Measurements from ENCODE around the gene MTURN. TPM values are rescaled to one million over a fixed set of nuclear protein-coding genes. Genes with fewer than 3 reads are reported as not detected.

Gene MTURN
- total and polyA plus RNA-seq, 9 of the 15 experiments (the other 6 are each of a cell fraction or from before 2014, with no cell fraction given) = 0.94 to 14.8 (median 6.4) TPM

DNA sequence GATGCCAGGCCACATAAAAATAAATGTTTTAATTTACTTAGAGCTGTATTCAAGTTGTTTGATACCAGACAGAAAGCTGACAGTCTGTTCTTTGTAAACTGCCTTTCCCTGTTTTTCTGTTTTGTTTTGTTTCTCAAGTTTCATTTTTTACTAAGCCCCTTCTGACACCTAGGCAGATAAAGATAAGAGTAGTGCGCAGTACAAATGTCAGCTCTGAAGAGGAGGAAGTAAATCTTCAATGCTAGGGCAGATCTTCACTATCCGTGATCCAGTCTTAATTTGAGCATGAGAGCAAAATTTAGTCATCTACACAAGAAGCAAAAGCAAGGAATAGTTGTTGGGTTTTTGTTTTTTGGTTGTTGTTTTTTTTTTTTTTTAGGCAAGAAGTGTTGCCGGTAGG lies 27.3 kb downstream of the MTURN start (continued):
- TF ChIP-seq, protein P1, sequence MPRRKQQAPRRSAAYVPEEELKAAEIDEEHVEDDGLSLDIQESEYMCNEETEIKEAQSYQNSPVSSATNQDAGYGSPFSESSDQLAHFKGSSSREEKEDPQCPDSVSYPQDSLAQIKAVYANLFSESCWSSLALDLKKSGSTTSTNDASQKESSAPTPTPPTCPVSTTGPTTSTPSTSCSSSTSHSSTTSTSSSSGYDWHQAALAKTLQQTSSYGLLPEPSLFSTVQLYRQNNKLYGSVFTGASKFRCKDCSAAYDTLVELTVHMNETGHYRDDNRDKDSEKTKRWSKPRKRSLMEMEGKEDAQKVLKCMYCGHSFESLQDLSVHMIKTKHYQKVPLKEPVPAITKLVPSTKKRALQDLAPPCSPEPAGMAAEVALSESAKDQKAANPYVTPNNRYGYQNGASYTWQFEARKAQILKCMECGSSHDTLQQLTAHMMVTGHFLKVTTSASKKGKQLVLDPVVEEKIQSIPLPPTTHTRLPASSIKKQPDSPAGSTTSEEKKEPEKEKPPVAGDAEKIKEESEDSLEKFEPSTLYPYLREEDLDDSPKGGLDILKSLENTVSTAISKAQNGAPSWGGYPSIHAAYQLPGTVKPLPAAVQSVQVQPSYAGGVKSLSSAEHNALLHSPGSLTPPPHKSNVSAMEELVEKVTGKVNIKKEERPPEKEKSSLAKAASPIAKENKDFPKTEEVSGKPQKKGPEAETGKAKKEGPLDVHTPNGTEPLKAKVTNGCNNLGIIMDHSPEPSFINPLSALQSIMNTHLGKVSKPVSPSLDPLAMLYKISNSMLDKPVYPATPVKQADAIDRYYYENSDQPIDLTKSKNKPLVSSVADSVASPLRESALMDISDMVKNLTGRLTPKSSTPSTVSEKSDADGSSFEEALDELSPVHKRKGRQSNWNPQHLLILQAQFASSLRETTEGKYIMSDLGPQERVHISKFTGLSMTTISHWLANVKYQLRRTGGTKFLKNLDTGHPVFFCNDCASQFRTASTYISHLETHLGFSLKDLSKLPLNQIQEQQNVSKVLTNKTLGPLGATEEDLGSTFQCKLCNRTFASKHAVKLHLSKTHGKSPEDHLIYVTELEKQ (CRISPR knock-in tag; IDR thresholded peaks at IDR 0.05) = no peak
- TF ChIP-seq GABPB2 (CRISPR knock-in tag; conservative IDR thresholded peaks at IDR 0.05) = no peak
- peak; percentile 30; the same call in 1 of the 2 replicates for TF ChIP-seq CBFA2T3 (IDR thresholded peaks at IDR 0.05)
- TF ChIP-seq FOXK2 (conservative IDR thresholded peaks at IDR 0.05 in 1 of 2, IDR thresholded peaks at IDR 0.05 in 1 of 2; ENCODE audit: low read depth in 2 of 2) = peak; percentile 23 to 53; a peak in 2 of 4 replicates
- no peak for TF ChIP-seq DIDO1 (tag; IDR thresholded peaks at IDR 0.05; ENCODE audit: low read depth)
- no peak for TF ChIP-seq FOXJ2 (tag; IDR thresholded peaks at IDR 0.05)
- TF ChIP-seq ZEB2 (IDR thresholded peaks at IDR 0.05) = peak; percentile 18; the same call in 1 of the 2 replicates
- TF ChIP-seq SREBF1 (IDR thresholded peaks at IDR 0.05; ENCODE audit: borderline replicate concordance, low read depth, low read length) = no peak
- TF ChIP-seq ADNP (tag; IDR thresholded peaks at IDR 0.05) = no peak
- peak; percentile 33 for TF ChIP-seq TAL1 (IDR thresholded peaks at IDR 0.05)
- no peak for TF ChIP-seq NR4A1 (CRISPR knock-in tag; IDR thresholded peaks at IDR 0.05)
- no peak for TF ChIP-seq NR4A1 (tag; IDR thresholded peaks at IDR 0.05)
- no peak for TF ChIP-seq KAT8 (IDR thresholded peaks at IDR 0.05; ENCODE audit: low read depth)
- no peak for TF ChIP-seq MCM2 (IDR thresholded peaks at IDR 0.05; ENCODE audit: low read depth)
- TF ChIP-seq CXXC5 (CRISPR knock-in tag; IDR thresholded peaks at IDR 0.05) = peak; percentile 34; the same call in 1 of the 2 replicates
- TF ChIP-seq, protein P2, sequence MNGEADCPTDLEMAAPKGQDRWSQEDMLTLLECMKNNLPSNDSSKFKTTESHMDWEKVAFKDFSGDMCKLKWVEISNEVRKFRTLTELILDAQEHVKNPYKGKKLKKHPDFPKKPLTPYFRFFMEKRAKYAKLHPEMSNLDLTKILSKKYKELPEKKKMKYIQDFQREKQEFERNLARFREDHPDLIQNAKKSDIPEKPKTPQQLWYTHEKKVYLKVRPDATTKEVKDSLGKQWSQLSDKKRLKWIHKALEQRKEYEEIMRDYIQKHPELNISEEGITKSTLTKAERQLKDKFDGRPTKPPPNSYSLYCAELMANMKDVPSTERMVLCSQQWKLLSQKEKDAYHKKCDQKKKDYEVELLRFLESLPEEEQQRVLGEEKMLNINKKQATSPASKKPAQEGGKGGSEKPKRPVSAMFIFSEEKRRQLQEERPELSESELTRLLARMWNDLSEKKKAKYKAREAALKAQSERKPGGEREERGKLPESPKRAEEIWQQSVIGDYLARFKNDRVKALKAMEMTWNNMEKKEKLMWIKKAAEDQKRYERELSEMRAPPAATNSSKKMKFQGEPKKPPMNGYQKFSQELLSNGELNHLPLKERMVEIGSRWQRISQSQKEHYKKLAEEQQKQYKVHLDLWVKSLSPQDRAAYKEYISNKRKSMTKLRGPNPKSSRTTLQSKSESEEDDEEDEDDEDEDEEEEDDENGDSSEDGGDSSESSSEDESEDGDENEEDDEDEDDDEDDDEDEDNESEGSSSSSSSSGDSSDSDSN (IDR thresholded peaks at IDR 0.05; ENCODE audit: borderline replicate concordance in 1 of 2, low read depth in 2 of 2, low read length in 2 of 2) = no peak
- TF ChIP-seq GTF2F1 (IDR thresholded peaks at IDR 0.05; ENCODE audit: low read depth, low read length) = no peak
- TF ChIP-seq ZBTB2 (IDR thresholded peaks at IDR 0.05) = 0 out of 2 replicates have a peak, but pooled peaks have one; percentile 41
- TF ChIP-seq, protein P3, sequence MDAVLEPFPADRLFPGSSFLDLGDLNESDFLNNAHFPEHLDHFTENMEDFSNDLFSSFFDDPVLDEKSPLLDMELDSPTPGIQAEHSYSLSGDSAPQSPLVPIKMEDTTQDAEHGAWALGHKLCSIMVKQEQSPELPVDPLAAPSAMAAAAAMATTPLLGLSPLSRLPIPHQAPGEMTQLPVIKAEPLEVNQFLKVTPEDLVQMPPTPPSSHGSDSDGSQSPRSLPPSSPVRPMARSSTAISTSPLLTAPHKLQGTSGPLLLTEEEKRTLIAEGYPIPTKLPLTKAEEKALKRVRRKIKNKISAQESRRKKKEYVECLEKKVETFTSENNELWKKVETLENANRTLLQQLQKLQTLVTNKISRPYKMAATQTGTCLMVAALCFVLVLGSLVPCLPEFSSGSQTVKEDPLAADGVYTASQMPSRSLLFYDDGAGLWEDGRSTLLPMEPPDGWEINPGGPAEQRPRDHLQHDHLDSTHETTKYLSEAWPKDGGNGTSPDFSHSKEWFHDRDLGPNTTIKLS (IDR thresholded peaks at IDR 0.05; ENCODE audit: borderline replicate concordance, low read depth) = no peak
- TF ChIP-seq, protein P4, sequence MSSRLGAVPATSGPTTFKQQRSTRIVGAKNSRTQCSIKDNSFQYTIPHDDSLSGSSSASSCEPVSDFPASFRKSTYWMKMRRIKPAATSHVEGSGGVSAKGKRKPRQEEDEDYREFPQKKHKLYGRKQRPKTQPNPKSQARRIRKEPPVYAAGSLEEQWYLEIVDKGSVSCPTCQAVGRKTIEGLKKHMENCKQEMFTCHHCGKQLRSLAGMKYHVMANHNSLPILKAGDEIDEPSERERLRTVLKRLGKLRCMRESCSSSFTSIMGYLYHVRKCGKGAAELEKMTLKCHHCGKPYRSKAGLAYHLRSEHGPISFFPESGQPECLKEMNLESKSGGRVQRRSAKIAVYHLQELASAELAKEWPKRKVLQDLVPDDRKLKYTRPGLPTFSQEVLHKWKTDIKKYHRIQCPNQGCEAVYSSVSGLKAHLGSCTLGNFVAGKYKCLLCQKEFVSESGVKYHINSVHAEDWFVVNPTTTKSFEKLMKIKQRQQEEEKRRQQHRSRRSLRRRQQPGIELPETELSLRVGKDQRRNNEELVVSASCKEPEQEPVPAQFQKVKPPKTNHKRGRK (tag; IDR thresholded peaks at IDR 0.05) = no peak
